HG02943 (cell line): ENCODE measurements around the gene KSR2.
"Not testable (repeated sequence)": the region's sequence is repeated elsewhere in the genome, so short reads cannot be mapped to it uniquely, and the experiment has no call there.

Experiments used
- ATAC-seq: cut with Tn5 transposase; IDR thresholded peaks from one replicate; pipeline ENCODE4 v1.9.1; 2021; ENCODE audit warnings: mild to moderate bottlenecking, low read depth, moderate library complexity; ENCODE audit not compliant: unreplicated experiment

The KSR2 gene

GRCh38 chr12:117832459-117833457, 136.0 kb downstream of the KSR2 start:
- no peak for ATAC-seq

DNA sequence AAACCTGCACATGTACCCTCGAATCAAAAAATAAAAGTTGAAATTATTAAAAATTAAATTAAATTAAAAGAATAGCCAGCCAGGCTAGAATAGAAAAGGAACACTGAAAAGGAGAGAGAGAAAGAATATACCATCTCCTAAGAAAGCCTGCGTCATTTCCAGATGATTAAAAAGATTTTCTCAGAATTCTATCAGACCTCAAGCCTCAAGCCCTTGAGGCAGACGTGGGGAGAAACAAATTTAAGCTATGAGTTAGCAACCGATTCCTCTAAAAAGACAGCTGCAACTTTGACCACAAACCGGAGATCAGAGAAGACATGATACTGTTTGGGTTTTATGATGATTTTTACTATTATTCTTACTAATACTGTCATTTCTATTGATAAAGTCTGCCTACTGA, 138.3 kb downstream of the KSR2 start:
- ATAC-seq, result no peak

GRCh38 chr12:117829108-117829507, 139.7 kb downstream of the KSR2 start:
- ATAC-seq, result no peak

DNA sequence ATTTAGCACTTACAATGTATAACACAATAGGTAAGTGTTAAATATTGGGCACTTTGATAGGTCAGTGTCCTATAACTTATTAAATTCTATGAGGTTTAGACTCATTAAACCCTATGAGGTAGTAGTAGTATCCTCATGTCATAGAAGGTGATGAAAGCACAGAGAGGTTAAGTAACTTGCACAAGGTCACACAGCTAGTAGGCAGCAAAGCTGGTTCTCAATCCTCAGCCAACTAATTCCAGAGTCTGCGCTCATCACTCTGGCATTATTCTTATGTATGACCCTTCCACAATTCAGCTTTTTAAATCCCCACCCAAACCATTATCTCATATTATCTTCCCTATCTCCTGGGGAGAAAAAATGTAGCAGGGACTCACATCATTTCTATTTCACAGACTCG, 141.1 kb downstream of the KSR2 start:
- ATAC-seq, result no peak

GRCh38 chr12:117825827-117826226, 143.0 kb downstream of the KSR2 start:
- no peak for ATAC-seq

DNA sequence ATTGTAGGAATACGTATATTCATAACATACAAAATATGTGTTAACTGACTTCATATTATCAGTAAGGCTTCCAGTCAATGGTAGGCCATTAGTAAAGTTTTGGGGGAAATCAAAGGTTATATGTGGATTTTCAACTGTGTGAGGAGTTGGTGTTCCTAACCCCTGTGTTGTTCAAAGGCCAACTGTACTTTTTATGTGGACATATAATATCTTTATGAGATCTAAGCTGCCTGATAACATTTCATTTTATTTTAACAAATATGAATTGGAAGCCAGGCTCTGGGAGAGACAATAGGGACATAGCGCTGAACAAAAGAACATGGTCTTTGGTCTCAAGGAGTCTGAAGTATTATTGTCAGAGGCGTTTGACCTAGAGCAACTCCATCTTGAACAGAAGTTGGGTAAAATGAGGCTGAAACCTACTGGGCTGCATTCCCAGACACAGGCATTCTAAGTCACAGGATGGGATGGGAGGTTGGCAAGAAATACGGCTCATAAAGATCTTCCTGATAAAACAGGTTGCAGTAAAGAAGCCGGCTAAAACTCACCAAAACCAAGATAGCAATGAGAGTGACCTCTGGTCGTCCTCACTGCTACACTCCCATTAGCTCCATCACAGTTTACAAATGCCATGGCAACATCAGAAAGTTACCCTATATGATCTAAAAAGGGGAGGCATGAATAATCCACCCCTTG, 147.2 kb downstream of the KSR2 start:
- no peak for ATAC-seq

GRCh38 chr12:117820216-117820907, 148.4 kb downstream of the KSR2 start:
- ATAC-seq, result no peak

DNA sequence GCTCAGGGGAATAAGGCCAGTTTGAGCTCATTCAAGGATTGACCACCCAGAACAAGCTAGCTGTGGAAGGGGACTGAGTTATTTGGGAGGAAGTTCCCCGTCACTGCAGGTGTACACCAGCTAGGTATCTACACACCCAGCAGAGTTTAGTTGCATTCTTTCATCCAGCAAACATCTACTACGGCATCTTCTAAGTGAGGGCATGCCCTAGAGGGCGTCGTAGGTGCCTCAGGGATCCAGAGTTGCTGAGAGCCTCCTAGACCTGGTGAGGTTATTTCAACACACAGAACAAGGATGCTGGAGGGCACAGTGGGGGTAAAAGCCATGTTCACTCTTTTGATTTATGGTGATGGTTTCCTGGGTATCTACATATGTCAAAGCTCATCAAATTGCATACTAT, 149.6 kb downstream of the KSR2 start:
- ATAC-seq, result no peak

DNA sequence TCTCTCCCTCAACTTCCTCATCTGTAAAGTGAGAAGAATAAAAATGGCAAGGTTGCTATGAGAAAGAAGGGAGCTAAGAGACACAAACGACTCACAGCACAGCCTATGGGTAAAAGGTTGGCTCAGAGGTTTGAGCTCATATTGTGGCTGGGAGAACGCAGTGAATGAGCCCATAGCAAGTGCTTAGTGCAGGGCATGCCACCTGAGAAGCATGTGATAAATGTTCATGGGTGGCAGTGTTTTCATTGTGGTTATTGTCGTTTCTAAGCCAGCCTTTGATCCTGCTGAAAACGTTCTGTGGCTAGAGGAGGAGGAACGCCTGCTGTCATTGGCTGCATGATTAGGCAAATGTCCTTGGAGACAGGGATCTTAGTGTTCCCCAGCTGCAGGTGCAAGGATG, 150.4 kb downstream of the KSR2 start:
- no peak for ATAC-seq

DNA sequence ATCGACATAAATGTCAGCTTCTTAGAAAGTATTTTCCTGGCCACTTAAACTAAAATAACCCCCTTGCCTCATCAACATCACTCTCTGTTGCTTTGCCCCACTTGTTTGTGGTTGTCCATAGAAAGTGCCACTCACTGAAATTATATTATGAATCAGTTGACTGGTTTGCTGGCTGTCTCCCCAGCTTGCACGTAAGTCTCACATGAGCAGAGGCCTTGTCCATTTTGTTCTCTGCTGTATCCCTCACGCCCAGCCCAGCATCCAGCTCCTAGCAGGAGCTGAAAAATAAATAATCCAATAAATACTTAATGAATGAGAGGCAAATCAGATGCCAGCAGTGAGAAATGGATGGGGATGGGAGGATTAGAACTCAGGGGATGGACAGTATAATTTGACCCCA, 159.3 kb downstream of the KSR2 start:
- no peak for ATAC-seq

DNA sequence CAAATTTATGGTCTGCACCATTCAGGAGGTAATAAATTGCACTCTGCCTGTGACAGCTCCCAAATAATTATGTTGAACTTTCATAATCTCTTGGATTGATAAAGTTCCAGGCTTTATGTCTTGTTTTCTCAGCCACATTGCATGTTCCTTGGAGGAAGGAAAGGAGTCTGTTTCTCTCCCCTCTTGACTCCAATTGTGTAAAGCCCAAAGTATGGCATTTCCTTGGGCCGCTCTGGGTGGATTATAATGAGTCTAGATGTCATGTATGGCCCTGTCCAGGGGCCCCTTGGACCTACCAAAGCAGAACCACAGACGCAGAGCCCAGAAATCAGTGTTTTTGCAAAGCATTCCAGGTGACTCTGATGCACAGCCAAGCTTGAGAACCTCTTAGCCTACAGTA, 160.8 kb downstream of the KSR2 start:
- no peak for ATAC-seq

DNA sequence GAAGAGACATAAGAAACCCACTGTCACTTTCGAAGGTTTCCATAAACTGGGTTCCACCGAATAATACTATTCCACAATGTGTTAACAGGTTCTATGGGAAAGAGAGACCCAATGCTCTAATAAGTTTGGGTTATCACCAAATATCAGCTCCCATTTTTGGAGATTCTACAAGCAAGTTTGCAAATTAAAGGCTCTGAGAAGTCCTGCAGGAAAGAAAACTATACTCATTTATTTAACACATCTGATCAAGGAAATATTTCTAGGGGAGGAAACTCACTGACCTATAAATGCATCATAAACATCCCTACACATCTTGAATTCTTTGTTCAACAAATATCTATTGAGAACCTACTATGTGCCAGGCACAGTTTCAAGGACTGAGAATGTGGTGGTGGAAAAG, 161.4 kb downstream of the KSR2 start:
- ATAC-seq, result no peak

DNA sequence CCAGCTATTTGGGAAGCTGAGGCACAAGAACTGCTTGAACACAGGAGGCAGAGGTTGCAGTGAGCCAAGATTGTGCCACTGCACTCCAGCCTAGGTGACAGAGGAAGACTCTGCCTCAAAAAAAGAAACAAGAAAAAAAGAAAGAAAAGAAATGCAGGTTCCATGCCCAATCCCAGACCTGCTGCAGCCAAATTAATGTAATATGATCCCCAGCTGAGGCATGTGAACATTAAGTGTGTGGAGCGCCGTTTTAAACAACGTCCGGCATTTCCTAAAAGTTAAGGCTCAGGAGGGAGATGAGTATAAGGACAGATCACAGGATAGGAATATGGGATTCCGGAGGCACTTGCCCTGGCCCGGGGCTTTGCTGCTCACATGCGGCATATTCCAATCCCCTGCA, 162.9 kb downstream of the KSR2 start:
- ATAC-seq, result no peak

- ATAC-seq, result no peak
Observed at GRCh38 chr12:117803001-117803400, 165.8 kb downstream of the KSR2 start.

GRCh38 chr12:117800711-117801110, 168.1 kb downstream of the KSR2 start:
- not testable (repeated sequence) for ATAC-seq

GRCh38 chr12:117797202-117797601, 171.6 kb downstream of the KSR2 start:
- ATAC-seq, result no peak

DNA sequence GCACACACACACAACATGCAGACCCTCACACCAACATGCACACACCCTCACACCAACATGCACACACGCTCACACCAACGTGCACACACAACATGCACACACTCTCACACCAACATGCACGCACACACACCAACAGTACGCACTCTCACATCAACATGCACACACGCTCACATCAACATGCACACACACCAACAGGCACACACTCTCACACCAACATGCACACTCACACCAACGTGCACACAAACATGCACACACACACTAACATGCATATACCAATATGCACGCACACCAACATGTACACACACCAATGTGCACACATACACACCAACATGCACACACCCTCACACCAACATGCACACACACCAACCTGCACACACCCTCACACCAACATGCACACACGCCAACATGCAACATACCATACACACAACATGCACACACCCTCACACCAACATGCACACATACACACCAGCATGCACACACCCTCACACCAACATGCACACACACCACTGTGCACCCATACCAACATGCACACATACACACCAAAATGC, 175.8 kb downstream of the KSR2 start:
- no peak for ATAC-seq

- ATAC-seq, result no peak
Observed at GRCh38 chr12:117792471-117792870, 176.3 kb downstream of the KSR2 start.

GRCh38 chr12:117790948-117791347, 177.8 kb downstream of the KSR2 start:
- no peak for ATAC-seq

DNA sequence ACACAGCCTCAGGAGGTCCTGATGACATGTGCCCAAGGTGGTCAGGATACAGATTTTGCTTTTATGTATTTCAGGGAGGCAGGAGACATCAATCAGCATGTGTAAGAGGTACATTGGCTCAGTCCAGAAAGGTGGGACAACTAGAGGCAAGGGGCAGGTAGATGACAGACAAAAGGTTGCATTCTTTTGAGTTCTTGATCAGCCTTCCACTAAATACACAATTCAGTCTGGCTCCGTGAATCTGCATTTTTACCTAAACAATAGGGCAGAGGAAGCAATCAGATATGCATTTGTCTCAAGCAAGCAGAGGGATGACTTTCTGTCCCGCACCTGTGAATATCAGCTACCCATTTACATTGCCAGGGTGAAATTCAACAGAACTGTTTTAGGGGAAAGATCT, 178.6 kb downstream of the KSR2 start:
- ATAC-seq, result no peak
